Measurements from ENCODE around the gene RCBTB1.
"Not testable (repeated sequence)": the region's sequence is repeated elsewhere in the genome, so short reads cannot be mapped to it uniquely, and the experiment has no call there.

Gene RCBTB1

DNA sequence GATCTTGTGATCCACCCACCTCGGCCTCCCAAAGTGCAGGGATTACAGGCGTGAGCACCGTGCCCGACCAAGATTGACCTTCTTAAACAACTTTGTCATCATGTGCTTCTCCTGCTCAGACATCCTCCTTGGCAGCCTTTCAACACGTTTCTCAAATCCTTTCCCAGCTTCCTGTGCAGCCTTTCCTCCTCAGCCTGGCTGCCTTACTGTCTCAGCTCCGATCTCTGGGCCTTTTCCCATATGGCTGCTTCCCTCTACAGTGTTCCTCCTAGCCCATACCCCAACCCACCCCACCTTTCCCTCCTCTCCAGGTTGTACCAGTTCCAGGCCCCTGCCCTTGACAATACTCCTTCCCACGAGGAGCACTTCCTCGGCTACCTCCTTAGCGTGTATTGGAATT lies 82.4 kb downstream of the RCBTB1 start:
- no peak for DNase-seq

DNA sequence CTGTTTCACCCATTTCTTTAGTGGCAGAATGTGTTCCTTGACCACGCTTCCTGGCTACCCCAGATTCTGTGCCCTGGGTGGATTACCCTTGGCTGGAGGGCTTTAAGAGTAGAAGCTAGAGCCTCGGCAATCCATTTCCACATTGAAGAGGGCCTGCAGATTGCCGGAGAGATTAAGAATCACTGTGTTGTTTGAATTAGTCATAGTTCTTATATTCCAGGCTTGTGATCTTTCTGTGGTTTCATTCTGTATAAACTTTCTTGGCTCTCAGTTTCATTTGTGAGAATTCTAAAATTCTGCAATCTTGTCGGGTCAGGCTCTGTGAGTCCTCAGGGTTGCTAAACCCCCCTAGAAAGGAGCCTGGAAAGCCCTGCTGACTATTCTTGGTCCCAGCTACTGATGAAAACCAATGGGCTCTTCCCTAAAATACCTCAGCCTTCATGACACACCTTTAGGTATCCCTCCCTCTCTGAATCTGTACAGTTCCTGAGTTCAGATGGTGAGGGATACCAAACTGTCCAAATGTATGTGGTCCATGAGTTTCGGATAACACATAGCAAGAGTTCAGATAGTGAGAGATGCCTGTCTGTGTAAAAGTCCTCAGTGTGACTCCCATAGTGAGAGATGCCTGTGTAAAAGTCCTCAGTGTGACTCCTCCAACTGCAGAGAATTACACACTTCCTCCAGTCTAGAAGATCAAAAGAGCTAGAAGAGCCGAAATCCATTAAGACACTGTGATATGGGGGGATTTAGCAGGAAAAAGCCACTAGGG lies 85.3 kb downstream of the RCBTB1 start:
- no peak for DNase-seq

DNA sequence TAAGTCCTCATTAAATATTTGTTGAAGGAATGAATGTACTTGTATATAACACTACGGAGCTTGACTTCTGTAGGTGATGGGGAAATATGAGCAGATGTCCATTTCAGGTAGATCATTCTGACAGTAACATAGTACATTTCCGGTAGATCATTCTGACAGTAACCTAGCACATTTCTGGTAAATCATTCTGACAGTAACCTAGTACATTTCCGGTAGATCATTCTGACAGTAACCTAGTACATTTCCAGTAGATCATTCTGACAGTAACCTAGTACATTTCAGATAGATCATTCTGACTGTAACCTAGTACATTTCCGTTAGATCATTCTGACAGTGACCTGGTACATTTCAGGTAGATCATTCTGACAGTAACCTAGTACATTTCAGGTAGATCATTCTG lies 87.2 kb downstream of the RCBTB1 start:
- no peak for DNase-seq

DNA sequence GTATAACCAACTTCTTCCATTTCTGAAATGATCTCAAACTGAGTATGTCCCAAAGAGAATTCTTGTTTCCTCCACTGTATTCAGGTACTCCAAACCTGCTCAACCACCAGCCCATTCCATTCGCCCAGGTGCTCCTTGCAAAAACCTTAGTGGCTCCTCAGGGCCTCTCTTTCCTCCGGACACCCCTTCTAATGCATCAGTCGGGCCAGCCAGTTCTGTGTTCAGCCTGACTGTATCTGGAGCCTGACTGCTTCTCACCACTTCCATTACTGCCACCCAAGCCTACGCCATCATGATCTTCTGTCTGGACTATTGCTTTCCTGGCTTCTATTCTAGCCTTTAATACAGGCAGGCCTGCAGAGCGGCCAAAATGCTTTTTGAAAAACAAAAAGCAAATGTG lies 88.1 kb downstream of the RCBTB1 start:
- no peak for DNase-seq

DNA sequence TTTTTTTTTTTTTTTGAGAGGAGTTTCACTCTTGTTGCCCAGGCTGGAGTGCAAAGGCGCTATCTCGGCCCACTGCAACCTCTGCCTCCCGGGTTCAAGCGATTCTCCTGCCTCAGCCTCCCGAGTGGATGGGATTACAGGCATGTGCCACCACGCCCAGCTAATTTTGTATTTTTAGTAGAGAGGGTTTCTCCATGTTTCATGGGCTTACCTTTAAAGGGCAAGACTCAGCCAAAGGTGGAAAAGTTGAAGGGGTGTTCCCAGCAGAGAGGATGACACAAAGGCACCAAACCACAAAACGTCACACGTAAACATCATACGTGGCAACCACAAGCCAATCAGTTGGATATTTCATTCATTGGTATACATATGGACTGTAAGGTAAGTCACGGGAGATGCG lies 88.5 kb downstream of the RCBTB1 start:
- DNase-seq = not testable (repeated sequence)

DNA sequence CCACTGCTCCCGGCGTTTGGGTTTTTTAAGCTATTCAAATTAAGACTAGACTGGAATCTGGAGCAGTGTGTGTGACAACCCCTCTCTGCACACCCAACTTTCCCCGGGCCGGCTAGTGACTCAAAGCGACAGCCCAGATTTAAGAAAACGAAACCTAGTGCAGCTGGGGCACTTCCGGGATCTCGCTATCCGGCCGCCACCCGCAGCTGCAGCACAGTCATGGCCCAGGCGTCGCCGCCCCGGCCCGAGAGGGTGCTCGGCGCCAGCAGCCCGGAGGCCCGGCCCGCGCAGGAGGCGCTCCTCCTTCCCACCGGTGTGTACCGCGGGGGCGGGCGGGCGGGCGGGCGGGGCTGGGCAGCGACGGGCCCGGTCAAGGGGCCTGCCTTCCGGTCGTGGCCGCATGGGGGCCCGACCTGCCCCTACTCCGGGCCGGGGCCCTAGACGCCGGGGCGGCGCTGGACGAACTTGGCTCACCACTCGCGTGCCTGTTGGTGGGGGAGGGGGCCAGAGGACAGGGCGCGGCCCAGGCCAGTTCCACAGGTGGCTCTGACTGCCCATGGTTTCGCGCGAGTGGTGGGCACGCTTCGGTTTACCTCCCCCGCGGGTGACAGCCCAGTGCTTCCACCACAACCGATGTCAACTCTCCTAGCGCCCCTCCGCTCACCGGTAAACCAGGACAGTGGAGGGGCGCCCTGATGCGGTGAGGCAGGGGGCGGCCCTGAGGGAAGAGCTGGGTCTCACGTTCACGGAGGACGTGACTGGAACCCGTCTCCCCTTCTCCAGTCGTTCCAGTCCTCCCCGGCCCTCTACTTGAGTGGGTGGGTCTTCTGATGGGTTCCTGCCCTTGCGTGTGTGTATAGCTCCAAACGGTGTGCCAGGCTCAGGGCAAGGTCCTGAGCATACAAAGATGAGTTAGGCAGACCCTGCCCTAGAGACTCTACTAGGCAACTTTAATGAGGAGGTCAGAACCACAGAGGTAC lies 89.3 kb downstream of the RCBTB1 start, which contains the start of gene PHF11:
Gene PHF11, plus strand, starts transcription at position 171 of the 980 bp plus-strand sequence. Its CDS starts 49 bp downstream, at position 220.
- DNase-seq = peak; percentile 13

DNA sequence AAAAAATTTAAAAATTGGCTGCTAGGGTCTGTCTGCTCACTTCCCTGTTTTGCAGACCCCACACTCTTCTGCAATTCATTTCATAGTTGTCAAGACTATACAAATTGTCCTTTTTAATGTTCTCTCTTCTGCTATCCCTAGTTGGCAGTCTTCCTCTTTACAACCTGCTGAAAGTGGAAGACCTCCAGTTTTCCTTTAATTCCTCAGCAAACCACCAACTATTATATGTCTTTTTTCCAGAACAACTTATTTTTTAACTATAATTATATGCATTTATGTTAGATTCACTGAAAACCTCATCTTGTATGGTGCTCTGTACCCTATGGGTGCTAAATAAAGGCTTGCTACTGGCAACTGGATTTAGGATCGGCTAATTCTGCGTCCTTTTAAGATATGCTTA lies 90.7 kb downstream of the RCBTB1 start:
- DNase-seq = no peak

DNA sequence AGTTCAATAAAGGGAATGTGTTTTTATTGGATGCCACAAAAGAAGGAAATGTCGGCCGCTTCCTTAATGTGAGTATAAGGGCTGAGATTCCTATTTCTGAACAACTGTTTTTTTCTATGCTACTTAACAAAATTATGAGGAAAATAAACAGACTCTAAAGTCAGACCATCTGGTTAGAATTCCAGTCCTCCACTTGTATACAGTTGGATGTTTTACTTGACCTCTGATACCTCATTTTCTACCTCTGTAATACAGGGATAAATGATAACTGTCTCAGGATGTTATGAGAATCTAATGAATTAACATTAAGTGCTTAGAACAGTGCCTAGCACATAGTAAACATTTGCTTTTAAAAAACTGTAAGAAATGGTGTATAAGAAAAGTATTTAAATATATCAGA lies 96.8 kb downstream of the RCBTB1 start:
- no peak for DNase-seq
